ENCODE measurements around the gene DACT2. TPM values are rescaled to one million over a fixed set of nuclear protein-coding genes. Genes with fewer than 3 reads are reported as not detected.
"Not testable (repeated sequence)": the region's sequence is repeated elsewhere in the genome, so short reads cannot be mapped to it uniquely, and the experiment has no call there.

Gene DACT2
- total RNA-seq, 1 experiment from 2014 or later: 4.9 TPM

GRCh38 chr6:168358842-168359420 is 39.4 kb upstream of the DACT2 start:
- no peak overlapping the region for H3K4me3 Mint-ChIP-seq
- no peak for TF ChIP-seq PREB (CRISPR knock-in tag; IDR thresholded peaks at IDR 0.05; ENCODE audit: borderline replicate concordance)
- TF ChIP-seq ZNF396 (CRISPR knock-in tag; IDR thresholded peaks at IDR 0.05; ENCODE audit: borderline replicate concordance): no peak
- TF ChIP-seq ZNF425 (CRISPR knock-in tag; conservative IDR thresholded peaks at IDR 0.05): no peak
- TF ChIP-seq ATF3 (CRISPR knock-in tag; conservative IDR thresholded peaks at IDR 0.05): no peak
- TF ChIP-seq ZNF512 (CRISPR knock-in tag; IDR thresholded peaks at IDR 0.05; ENCODE audit: borderline replicate concordance): no peak
- TF ChIP-seq GTF2I (CRISPR knock-in tag; conservative IDR thresholded peaks at IDR 0.05): no peak
- no peak for TF ChIP-seq ZNF416 (CRISPR knock-in tag; IDR thresholded peaks at IDR 0.05)
- no peak for TF ChIP-seq MAX (CRISPR knock-in tag; IDR thresholded peaks at IDR 0.05)
- no peak for TF ChIP-seq USF2 (CRISPR knock-in tag; IDR thresholded peaks at IDR 0.05)
- no peak for TF ChIP-seq MLX (CRISPR knock-in tag; IDR thresholded peaks at IDR 0.05)
- TF ChIP-seq ZNF138 (CRISPR knock-in tag; conservative IDR thresholded peaks at IDR 0.05): no peak
- TF ChIP-seq ZNF219 (CRISPR knock-in tag; IDR thresholded peaks at IDR 0.05; ENCODE audit: borderline replicate concordance): no peak
- no peak for ATAC-seq
- no peak overlapping the region for H3K27ac Mint-ChIP-seq
- peaks cover 26% of the 10 kb centered on the region for H3K9me3 Mint-ChIP-seq
- ChIA-PET POLR2A (no interaction called here), CTCF (no interaction called here)
- DNase-seq (ENCODE audit: low spot score): no peak
- peaks cover 3% of the 10 kb centered on the region; the same call in 1 of the 2 replicates for H3K4me1 Mint-ChIP-seq
- H3K36me3 Mint-ChIP-seq: peaks cover 10% of the 10 kb centered on the region
- H3K27me3 Mint-ChIP-seq (ENCODE audit: low read depth): no peaks in the 10 kb centered on the region

GRCh38 chr6:168356872-168357271 is 37.3 kb upstream of the DACT2 start:
- Mint-ChIP-seq H3K9me3 (peaks cover 18% of the 10 kb centered on the region), H3K36me3 (peaks cover 10% of the 10 kb centered on the region; the same call in 1 of the 2 replicates)
- POLR2A ChIA-PET; H3K4me3 Mint-ChIP-seq; H3K27ac Mint-ChIP-seq; ATAC-seq; CTCF ChIA-PET; DNase-seq (ENCODE audit: low spot score); H3K27me3 Mint-ChIP-seq (ENCODE audit: low read depth); H3K4me1 Mint-ChIP-seq: not testable (repeated sequence)
